ENCODE data around the gene DDX51. TPM values are rescaled to one million over a fixed set of nuclear protein-coding genes. Genes with fewer than 3 reads are reported as not detected.
A peak's percentile ranks its signal among the peaks of the same experiment; 100 is the strongest.
"Not testable (repeated sequence)": the region's sequence is repeated elsewhere in the genome, so short reads cannot be mapped to it uniquely, and the experiment has no call there.

DDX51 gene
- total RNA-seq, 1 donor from 2014 or later, result 8.6 TPM

DNA sequence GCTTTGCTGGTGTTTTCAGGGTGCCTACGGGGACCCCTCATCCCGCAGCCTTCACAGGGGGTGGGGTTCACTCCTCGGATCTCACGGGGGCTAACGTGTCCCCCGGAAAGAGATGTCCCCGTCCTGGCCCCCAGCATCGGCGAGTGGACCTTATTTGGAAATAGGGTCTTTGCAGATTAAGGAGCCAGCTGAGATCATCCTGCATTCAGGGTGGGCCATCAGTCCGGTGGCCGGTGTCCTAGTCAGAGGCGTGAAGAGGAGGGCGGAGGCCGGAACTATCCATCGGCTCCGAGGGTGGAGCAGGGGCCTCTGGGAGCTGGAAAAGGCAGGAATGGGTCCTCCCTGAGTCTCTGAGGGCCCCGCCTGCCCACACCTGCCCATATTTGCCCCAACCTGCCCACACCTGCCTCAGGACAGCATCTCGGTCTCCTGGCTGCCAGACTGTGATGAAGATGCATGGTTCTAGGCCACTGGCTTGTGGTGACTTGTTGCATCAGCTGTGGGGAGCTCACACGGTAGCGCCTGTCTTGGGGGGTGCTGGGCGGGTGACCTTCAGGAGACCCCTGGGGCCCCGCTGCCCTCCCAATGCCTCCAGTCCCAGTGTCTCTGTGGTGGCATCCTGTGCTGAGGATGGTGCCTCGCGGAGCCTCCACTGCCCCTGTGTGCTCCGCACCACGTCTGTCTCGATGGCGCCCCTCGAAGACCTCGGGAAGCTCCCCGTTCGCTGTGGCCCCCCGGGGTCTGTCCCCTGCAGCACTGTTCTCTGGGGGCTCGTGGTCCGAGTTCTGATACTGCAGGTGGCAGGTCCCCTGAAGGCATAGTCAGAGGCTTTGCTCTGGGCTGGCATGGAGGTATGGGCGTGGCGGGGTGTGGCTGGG is 14.8 kb upstream of the DDX51 start:
- DNase-seq, result no peak
- intact Hi-C loops (cut with micrococcal nuclease), result no loop called here
- ATAC-seq, result no peak

- intact Hi-C loops (cut with micrococcal nuclease), result no loop called here
- ATAC-seq (no peak), DNase-seq (no peak)
Measured at GRCh38 chr12:132157733-132158409, 13.8 kb upstream of the DDX51 start.

- no peak for DNase-seq
Measured at GRCh38 chr12:132156573-132157325, 12.6 kb upstream of the DDX51 start.

GRCh38 chr12:132155771-132156572 is 11.9 kb upstream of the DDX51 start:
- no peak for ATAC-seq

More at GRCh38 chr12:132156573-132157325, 12.6 kb upstream of the DDX51 start:
- no peak for ATAC-seq
- intact Hi-C loops (cut with micrococcal nuclease), result no loop called here

GRCh38 chr12:132154941-132155770 is 11.0 kb upstream of the DDX51 start:
- DNase-seq, result peak; percentile 26
- intact Hi-C loops (cut with micrococcal nuclease), result no loop called here
- ATAC-seq, result no peak

More at GRCh38 chr12:132155771-132156572, 11.9 kb upstream of the DDX51 start:
- no peak for DNase-seq
- intact Hi-C loops (cut with micrococcal nuclease), result no loop called here

DNA sequence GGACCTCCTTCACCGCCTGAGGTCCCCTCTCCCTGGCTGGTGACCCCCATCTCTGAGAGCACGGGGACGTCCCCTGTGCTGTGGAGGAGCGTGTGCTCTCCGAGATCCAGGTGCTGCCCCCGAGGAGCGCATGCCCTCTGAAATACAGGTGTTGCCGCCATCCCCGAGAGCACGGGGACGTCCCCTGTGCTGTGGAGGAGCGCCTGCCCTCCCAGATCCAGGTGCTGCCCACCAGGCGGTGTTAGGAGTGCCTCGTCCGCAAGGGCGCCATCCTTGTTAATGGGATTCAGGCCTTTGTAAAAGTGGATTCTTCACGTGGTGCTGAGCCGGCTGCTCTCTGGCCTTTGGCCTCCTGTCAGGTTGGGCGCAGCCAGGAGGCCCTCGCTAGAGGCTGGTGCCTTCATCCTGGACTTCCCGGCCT is 10.2 kb upstream of the DDX51 start:
- peak; percentile 4 for ATAC-seq
- intact Hi-C loops (cut with micrococcal nuclease), result no loop called here

DNA sequence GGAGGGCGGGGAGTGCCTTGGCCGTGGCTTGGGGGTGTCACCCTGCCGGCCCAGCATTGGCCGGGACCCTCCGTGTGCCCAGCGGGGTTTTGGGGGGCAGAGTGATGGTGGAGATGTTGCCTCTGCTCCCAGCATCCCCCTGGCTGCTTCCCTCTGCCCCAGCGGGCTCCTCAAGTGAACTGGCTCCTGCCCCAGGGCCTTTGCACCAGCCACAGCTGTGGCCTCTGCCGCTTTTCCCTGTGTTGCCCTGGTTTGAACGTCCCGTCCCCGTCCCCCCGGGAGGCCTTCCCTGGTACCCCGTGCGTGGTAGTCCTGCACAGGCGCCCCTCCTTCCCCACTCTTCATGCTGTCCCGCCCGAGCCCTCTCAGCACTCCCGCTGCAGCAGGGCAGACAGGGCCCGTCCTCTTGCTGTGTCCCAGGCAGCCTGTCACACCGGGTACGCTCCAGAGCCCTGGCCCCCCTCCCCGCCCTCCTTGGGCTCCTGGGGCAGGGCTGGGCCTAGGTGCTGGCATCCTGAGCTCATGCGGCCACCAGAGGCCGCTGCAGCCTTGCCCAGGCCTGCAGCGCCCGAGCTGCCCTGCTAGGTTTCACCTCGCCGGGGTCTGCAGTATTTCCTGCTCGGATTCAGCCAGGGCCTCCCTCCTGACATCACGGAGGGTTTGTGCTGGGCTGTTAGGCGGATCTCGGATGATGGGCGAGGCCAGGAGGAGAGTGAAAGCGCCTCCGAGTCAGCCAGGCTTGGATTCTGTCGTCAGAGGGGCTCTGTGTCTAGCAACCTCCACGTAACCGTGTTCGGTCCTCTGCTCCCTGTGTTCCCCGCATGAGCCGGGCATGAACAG is 9.6 kb upstream of the DDX51 start:
- intact Hi-C loops (cut with micrococcal nuclease), result no loop called here
- DNase-seq (peak; percentile 82), ATAC-seq (peak; percentile 94)

More for the DNA sequence above, 10.2 kb upstream of the DDX51 start:
- DNase-seq, result peak; percentile 28

DNA sequence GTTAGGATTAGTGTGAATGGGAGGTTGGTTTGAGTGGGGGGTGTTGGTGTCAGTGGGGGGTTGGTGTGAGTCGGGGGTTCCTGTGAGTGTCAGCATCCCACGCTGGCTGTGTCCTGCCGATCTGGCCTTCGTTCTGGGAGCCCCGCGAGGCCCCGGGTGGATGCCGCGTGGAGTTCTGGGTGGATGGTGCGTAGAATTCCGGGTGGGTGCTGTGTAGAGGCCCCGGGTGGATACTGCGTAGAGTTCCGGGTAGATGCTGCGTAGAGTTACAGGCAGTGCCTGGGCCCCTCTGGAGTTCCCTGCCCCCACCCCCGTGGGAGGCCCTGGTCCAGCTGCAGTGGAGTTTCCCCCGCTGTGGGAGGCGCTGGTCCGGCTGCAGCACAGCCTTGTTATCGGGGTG is 8.8 kb upstream of the DDX51 start:
- no peak for ATAC-seq
- intact Hi-C loops (cut with micrococcal nuclease), result no loop called here
- peak; percentile 20 for DNase-seq

DNA sequence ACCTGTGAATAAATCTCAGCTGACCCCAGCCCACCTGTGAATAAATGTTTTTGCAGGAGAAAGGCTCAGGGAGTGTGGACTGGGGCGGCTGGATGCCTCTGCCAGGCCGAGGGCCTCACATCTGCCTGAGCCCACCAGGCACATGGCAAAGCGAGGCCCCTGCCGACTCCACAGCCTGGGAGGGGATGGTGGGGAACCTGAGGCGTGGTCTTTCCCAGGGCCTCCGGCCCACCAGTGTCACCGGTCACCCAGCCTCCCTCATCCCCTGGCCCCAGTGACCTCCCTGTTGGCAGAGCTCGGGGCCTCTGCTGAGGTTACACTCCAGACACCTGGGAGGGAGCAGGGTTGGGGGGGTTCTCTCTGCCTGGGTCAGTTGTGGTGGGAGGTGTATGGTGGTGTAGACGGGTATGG is 8.3 kb upstream of the DDX51 start:
- peak; percentile 25 for DNase-seq

DNA sequence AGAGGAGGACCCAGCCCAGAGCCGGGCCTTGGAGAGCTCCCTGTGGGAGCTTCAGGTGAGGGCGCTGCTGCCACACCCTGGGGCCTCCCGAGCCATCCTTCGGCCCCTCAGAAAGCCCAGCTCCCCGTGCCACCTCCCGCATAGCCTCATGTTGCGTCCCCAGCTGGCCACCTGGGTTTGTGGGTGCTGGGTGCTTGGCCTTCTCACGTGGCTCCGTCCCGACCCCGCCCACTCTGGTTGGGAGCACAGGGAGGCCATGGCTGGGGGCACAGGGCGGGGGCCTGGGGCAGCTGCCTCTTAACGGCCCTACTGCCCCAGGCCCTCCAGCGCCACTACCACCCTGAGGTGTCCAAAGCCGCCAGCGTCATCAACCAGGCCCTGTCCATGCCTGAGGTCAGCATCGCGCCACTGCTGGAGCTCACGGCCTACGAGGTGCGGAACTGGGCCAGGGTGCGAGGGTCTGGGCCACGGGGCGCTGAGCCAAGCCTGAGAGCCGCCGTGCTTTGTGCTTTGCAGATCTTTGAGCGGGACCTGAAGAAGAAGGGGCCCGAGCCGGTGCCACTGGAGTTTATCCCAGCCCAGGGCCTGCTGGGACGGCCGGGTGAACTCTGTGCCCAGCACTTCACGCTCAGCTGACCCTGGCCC is 7.8 kb upstream of the DDX51 start:
- ATAC-seq, result no peak
- intact Hi-C loops (cut with micrococcal nuclease), result no loop called here
- DNase-seq, result peak; percentile 26

More for the DNA sequence above, 8.3 kb upstream of the DDX51 start:
- no peak for ATAC-seq
- intact Hi-C loops (cut with micrococcal nuclease), result no loop called here

GRCh38 chr12:132151145-132151765 is 7.1 kb upstream of the DDX51 start:
- ATAC-seq (no peak), DNase-seq (peak; percentile 26)
- intact Hi-C loops (cut with micrococcal nuclease), result no loop called here

DNA sequence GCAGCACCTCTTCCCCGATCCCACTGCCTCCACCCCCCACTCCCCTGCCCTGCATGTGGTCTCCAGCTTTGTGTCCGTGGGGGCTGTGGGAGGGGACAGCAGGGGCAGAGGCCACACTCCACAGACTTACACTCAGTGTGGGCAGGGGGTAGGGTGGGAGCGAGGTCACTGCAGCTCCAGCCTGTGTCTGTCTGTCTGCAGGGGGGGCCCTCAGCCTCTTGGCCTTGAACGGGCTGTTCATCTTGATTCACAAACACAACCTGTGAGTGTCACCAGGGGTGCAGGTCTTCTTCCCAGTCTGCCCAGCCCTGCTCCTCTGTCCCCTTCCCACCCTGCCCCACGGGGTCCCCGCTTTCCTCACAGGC is 6.6 kb upstream of the DDX51 start:
- intact Hi-C loops (cut with micrococcal nuclease), result no loop called here
- DNase-seq (no peak), ATAC-seq (no peak)

GRCh38 chr12:132149526-132149925 is 5.4 kb upstream of the DDX51 start:
- intact Hi-C loops (cut with micrococcal nuclease); DNase-seq: not testable (repeated sequence)

DNA sequence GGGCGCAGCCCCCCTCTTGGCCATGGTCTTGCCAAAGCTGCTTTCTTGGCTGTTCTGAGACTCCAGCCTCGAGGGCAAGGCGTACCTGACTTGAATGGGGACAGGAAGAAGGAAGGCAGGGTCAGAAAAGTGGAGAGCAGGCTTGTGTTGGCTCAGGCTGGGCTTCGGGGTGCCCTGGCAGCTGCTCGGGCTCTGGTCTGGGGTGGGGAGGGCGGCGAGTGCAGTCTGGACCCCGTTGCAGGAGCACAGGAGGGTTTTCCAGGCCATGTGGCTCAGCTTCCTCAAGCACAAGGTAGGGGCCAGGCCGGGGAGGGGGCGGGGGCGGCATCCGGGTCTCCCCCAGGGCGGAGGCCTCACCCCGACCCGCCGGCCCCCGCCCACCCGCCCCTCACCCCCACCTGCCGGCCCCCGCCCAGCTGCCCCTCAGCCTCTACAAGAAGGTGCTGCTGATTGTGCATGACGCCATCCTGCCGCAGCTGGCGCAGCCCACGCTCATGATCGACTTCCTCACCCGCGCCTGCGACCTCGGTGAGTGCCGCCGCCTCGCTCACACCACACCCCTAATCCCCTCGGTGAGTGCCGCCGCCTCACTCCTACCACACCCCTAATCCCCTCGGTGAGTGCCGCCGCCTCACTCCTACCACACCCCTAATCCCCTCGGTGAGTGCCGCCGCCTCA is 4.4 kb upstream of the DDX51 start:
- no peak for DNase-seq
- ATAC-seq, result no peak
- intact Hi-C loops (cut with micrococcal nuclease), result no loop called here

More at GRCh38 chr12:132149526-132149925, 5.4 kb upstream of the DDX51 start:
- ATAC-seq, result not testable (repeated sequence)

- intact Hi-C loops (cut with micrococcal nuclease), result no loop called here
- ATAC-seq (no peak), DNase-seq (peak; percentile 27)
Measured at GRCh38 chr12:132147423-132148367, 3.6 kb upstream of the DDX51 start.

Measured in left ventricle myocardium superior (tissue), 1 donor.